GM18499 (cell line): ENCODE measurements around the gene IQSEC1.
"Not testable (repeated sequence)": the region's sequence is repeated elsewhere in the genome, so short reads cannot be mapped to it uniquely, and the experiment has no call there.

Experiments
- ATAC-seq: cut with Tn5 transposase; IDR thresholded peaks from one replicate; pipeline ENCODE4 v1.9.1; 2021; ENCODE audit warnings: moderate number of reproducible peaks; ENCODE audit not compliant: insufficient read depth, unreplicated experiment

The IQSEC1 gene

GRCh38 chr3:12890610-12891390, 182.4 kb downstream of the IQSEC1 start:
- ATAC-seq: no peak

GRCh38 chr3:12886736-12887135, 186.5 kb downstream of the IQSEC1 start:
- ATAC-seq: no peak

- no peak for ATAC-seq
Measured at GRCh38 chr3:12886106-12886679, 187.0 kb downstream of the IQSEC1 start.

GRCh38 chr3:12885583-12885930, 187.7 kb downstream of the IQSEC1 start:
- ATAC-seq: no peak

- ATAC-seq: no peak
Measured at GRCh38 chr3:12884790-12885582, 188.2 kb downstream of the IQSEC1 start.

GRCh38 chr3:12884186-12884680, 189.0 kb downstream of the IQSEC1 start:
- ATAC-seq: no peak

- ATAC-seq: no peak
Measured at GRCh38 chr3:12882336-12883310, 190.6 kb downstream of the IQSEC1 start.

GRCh38 chr3:12881858-12882257, 191.4 kb downstream of the IQSEC1 start:
- ATAC-seq: not testable (repeated sequence)

- no peak for ATAC-seq
Measured at GRCh38 chr3:12879191-12879815, 193.9 kb downstream of the IQSEC1 start.

GRCh38 chr3:12878758-12879157, 194.5 kb downstream of the IQSEC1 start:
- ATAC-seq: not testable (repeated sequence)

- ATAC-seq: no peak
Measured at GRCh38 chr3:12878141-12878574, 195.1 kb downstream of the IQSEC1 start.

- no peak for ATAC-seq
Measured at GRCh38 chr3:12877040-12877439, 196.2 kb downstream of the IQSEC1 start.

- no peak for ATAC-seq
Measured at GRCh38 chr3:12875857-12876836, 197.1 kb downstream of the IQSEC1 start.

GRCh38 chr3:12871404-12871983, 201.7 kb downstream of the IQSEC1 start:
- ATAC-seq: no peak

GRCh38 chr3:12870942-12871341, 202.3 kb downstream of the IQSEC1 start:
- ATAC-seq: no peak

GRCh38 chr3:12869035-12869621, 204.1 kb downstream of the IQSEC1 start:
- ATAC-seq: no peak
